Neural progenitor cell (in vitro differentiated cells): Measurements from ENCODE around the gene NRCAM. TPM values are rescaled to one million over a fixed set of nuclear protein-coding genes. Genes with fewer than 3 reads are reported as not detected.

Experiments used
- DNase-seq: peaks from one replicate; pipeline ENCODE4 v3.0.0-alpha.2; 2016; ENCODE audit warnings: low spot score
- H2AFZ ChIP-seq: fragments of 200-600 bp; sonication (generic); replicated peaks from 2 replicates; pipeline ENCODE4 v1.6.1; 2016; ENCODE audit warnings: antibody characterized with exemption
- H3F3A ChIP-seq: fragments of 200-600 bp; sonication (generic); 2 replicates; pipeline ENCODE4 v1.6.1; 2016; ENCODE audit warnings: antibody characterized with exemption, low read depth
- H3K27ac ChIP-seq: fragments of 200-600 bp; sonication (generic); 2 replicates; pipeline ENCODE4 v1.5.1; 2016; ENCODE audit warnings: mild to moderate bottlenecking
- H3K27me3 ChIP-seq: fragments of 200-600 bp; sonication (generic); 2 replicates; pipeline ENCODE4 v1.6.1; 2016; ENCODE audit warnings: mild to moderate bottlenecking, moderate library complexity
- H3K36me3 ChIP-seq: fragments of 200-600 bp; sonication (generic); 2 replicates; pipeline ENCODE4 v1.5.1; 2016
- H3K4me1 ChIP-seq: fragments of 200-600 bp; sonication (generic); 2 replicates; pipeline ENCODE4 v1.6.1; 2016; ENCODE audit warnings: mixed run types
- H3K4me2 ChIP-seq: fragments of 200-600 bp; sonication (generic); 2 replicates; pipeline ENCODE4 v1.6.1; 2016
- H3K4me3 ChIP-seq: fragments of 200-600 bp; sonication (generic); 2 replicates; pipeline ENCODE4 v1.5.1; 2016
- H3K79me2 ChIP-seq: fragments of 200-600 bp; sonication (generic); 2 replicates; pipeline ENCODE4 v1.6.1; 2016; ENCODE audit warnings: low read depth
- H3K9ac ChIP-seq: fragments of 200-600 bp; sonication (generic); 2 replicates; pipeline ENCODE4 v1.6.1; 2016
- H3K9me3 ChIP-seq: fragments of 200-600 bp; sonication (generic); 2 replicates; pipeline ENCODE4 v1.5.1; 2016; ENCODE audit warnings: low read depth
- H4K20me1 ChIP-seq: fragments of 200-600 bp; sonication (generic); 2 replicates; pipeline ENCODE4 v1.6.1; 2016; ENCODE audit warnings: low read depth
- H3K27ac Mint-ChIP-seq: 3 replicates; pipeline ENCODE4 v1.8.0; 2021; ENCODE audit warnings: mixed read lengths
- H3K27me3 Mint-ChIP-seq: 2 replicates; pipeline ENCODE4 v1.8.0; 2022; ENCODE audit warnings: low read depth, mild to moderate bottlenecking, inconsistent platforms, moderate library complexity, mixed read lengths; ENCODE audit not compliant: insufficient read depth
- H3K36me3 Mint-ChIP-seq: 3 replicates; pipeline ENCODE4 v1.8.0; 2021; ENCODE audit warnings: mixed read lengths
- H3K4me1 Mint-ChIP-seq: 3 replicates; pipeline ENCODE4 v1.8.0; 2021; ENCODE audit warnings: mixed read lengths
- H3K4me3 Mint-ChIP-seq: 3 replicates; pipeline ENCODE4 v1.8.0; 2021; ENCODE audit warnings: mild to moderate bottlenecking, moderate library complexity, mixed read lengths
- H3K9me3 Mint-ChIP-seq: 3 replicates; pipeline ENCODE4 v1.8.0; 2020; ENCODE audit warnings: mixed read lengths
- EZH2 ChIP-seq: fragments of 200-600 bp; sonication (generic); IDR thresholded peaks from 2 replicates; pipeline ENCODE4 v1.6.1; 2017; ENCODE audit warnings: antibody characterized with exemption, mild to moderate bottlenecking, moderate library complexity
- EZH2phosphoT487 ChIP-seq: fragments of 200-600 bp; sonication (generic); IDR thresholded peaks from 2 replicates; pipeline ENCODE4 v1.6.1; 2017; ENCODE audit warnings: antibody characterized with exemption
- total RNA-seq: library from RNA; depleted of rRNA; stranded (reverse); fragments of >200 nt; gene quantifications from 2 replicates; pipeline ENCODE4 v1.2.3, GENCODE V29; 2015; ENCODE audit warnings: low replicate concordance
- TF ChIP-seq, protein P1 (sequence below): fragments of 200-600 bp; sonication (generic); IDR thresholded peaks from 2 replicates; pipeline ENCODE4 v1.5.1; 2017; ENCODE audit warnings: antibody characterized with exemption, mild to moderate bottlenecking

The NRCAM gene
- total RNA-seq, 1 donor from 2014 or later = 104 TPM

GRCh38 chr7:108249453-108249852 is 206.8 kb downstream of the NRCAM start:
- Histone ChIP-seq H2AFZ (no peak overlapping the region), H3K4me3 (no peak overlapping the region), H3K79me2 (peaks cover 14% of the 10 kb centered on the region), H4K20me1 (no peaks in the 10 kb centered on the region), H3K27me3 (no peaks in the 10 kb centered on the region), H3K4me2 (no peak overlapping the region), H3K4me1 (peaks cover 26% of the 10 kb centered on the region), H3F3A (peaks cover 19% of the 10 kb centered on the region), H3K9me3 (peaks cover 9% of the 10 kb centered on the region), H3K9ac (no peak overlapping the region), H3K36me3 (peaks cover 4% of the 10 kb centered on the region), H3K27ac (no peak overlapping the region)
- TF ChIP-seq EZH2phosphoT487 (no peak), EZH2 (no peak)
- TF ChIP-seq, protein P1, sequence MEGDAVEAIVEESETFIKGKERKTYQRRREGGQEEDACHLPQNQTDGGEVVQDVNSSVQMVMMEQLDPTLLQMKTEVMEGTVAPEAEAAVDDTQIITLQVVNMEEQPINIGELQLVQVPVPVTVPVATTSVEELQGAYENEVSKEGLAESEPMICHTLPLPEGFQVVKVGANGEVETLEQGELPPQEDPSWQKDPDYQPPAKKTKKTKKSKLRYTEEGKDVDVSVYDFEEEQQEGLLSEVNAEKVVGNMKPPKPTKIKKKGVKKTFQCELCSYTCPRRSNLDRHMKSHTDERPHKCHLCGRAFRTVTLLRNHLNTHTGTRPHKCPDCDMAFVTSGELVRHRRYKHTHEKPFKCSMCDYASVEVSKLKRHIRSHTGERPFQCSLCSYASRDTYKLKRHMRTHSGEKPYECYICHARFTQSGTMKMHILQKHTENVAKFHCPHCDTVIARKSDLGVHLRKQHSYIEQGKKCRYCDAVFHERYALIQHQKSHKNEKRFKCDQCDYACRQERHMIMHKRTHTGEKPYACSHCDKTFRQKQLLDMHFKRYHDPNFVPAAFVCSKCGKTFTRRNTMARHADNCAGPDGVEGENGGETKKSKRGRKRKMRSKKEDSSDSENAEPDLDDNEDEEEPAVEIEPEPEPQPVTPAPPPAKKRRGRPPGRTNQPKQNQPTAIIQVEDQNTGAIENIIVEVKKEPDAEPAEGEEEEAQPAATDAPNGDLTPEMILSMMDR = no peak
- no peak for DNase-seq
- H3K36me3 Mint-ChIP-seq = no peaks in the 10 kb centered on the region
- peaks cover 20% of the 10 kb centered on the region for H3K4me1 Mint-ChIP-seq
- H3K4me3 Mint-ChIP-seq = no peak overlapping the region
- H3K27ac Mint-ChIP-seq = no peak overlapping the region
- H3K9me3 Mint-ChIP-seq = peaks cover 9% of the 10 kb centered on the region
- peaks cover 2% of the 10 kb centered on the region for H3K27me3 Mint-ChIP-seq

DNA sequence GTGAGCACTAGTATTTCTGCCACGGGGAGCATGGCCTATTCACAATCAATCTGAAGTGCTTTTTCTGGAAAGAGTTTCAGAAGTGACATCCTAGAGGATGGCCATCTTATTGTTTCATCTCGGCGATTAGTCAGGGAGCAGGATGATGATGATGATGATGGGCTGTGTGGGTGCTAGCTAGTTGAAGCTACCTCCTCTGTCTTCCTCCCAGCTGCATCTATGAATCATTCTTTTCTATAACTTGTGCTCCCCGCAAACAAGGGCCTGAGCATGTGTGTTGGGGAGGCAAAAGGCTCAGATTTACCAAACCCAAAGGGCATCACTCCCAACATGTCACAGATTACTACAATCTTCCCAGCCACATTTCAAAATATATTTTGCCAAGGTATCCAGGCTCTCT is 207.4 kb downstream of the NRCAM start:
- Histone ChIP-seq H3K9me3 (peaks cover 3% of the 10 kb centered on the region), H3K4me1 (peaks cover 32% of the 10 kb centered on the region), H3F3A (peaks cover 19% of the 10 kb centered on the region), H3K4me3 (no peak overlapping the region), H3K79me2 (peaks cover 14% of the 10 kb centered on the region), H3K27me3 (no peaks in the 10 kb centered on the region), H3K4me2 (no peak overlapping the region), H3K9ac (no peak overlapping the region), H4K20me1 (no peaks in the 10 kb centered on the region), H2AFZ (no peak overlapping the region), H3K27ac (no peak overlapping the region), H3K36me3 (peaks cover 1% of the 10 kb centered on the region)
- no peak for DNase-seq
- peaks cover 2% of the 10 kb centered on the region for H3K27me3 Mint-ChIP-seq
- H3K4me3 Mint-ChIP-seq = no peak overlapping the region
- H3K4me1 Mint-ChIP-seq = peaks cover 23% of the 10 kb centered on the region
- TF ChIP-seq EZH2 (no peak), EZH2phosphoT487 (no peak)
- TF ChIP-seq, protein P1 = no peak
- no peaks in the 10 kb centered on the region for H3K36me3 Mint-ChIP-seq
- H3K27ac Mint-ChIP-seq = no peak overlapping the region
- peaks cover 6% of the 10 kb centered on the region for H3K9me3 Mint-ChIP-seq

DNA sequence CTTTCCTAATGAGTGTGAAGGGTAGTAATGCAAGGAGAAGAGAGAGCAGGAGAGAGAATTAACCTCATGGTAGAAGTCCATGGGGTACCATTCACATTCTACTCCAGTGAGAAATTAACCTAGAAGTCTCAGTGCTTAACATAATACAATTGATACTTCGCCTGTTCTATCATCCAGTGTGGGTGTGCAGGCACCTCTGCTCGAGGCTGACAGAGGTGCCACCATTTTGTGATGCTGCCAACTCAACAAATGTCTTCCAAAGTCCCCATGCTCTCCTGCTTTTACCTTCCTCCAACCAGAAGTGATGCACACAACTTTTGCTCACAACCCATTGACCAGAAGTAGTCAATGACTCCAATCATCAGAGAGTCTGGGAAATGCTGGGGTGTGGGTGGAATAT is 207.8 kb downstream of the NRCAM start:
- peaks cover 19% of the 10 kb centered on the region for H3F3A ChIP-seq
- H3K9me3 ChIP-seq = no peaks in the 10 kb centered on the region
- no peaks in the 10 kb centered on the region for H3K36me3 ChIP-seq
- H3K79me2 ChIP-seq = peaks cover 14% of the 10 kb centered on the region
- no peak for DNase-seq
- H2AFZ ChIP-seq = no peak overlapping the region
- H3K27ac ChIP-seq = no peak overlapping the region
- no peaks in the 10 kb centered on the region for H3K27me3 ChIP-seq
- peaks cover 2% of the 10 kb centered on the region for H3K27me3 Mint-ChIP-seq
- no peaks in the 10 kb centered on the region for H3K36me3 Mint-ChIP-seq
- H3K4me1 ChIP-seq = peaks cover 32% of the 10 kb centered on the region
- no peak overlapping the region for H3K4me3 ChIP-seq
- no peak overlapping the region for H3K4me2 ChIP-seq
- peaks cover 25% of the 10 kb centered on the region for H3K4me1 Mint-ChIP-seq
- TF ChIP-seq, protein P1 = no peak
- no peak for TF ChIP-seq EZH2
- TF ChIP-seq EZH2phosphoT487 = no peak
- no peak overlapping the region for H3K27ac Mint-ChIP-seq
- no peak overlapping the region for H3K9ac ChIP-seq
- H3K9me3 Mint-ChIP-seq = peaks cover 3% of the 10 kb centered on the region
- H3K4me3 Mint-ChIP-seq = no peak overlapping the region
- no peaks in the 10 kb centered on the region for H4K20me1 ChIP-seq
